GM12878 (cell line): ENCODE results near the gene FKBP15.

ENCODE experiments used
- POLR2AphosphoS5 ChIP-seq: IDR thresholded peaks from 2 replicates; pipeline ENCODE4 v1.6.1; 2011; ENCODE audit warnings: mild to moderate bottlenecking, low read length, inconsistent platforms
- TF ChIP-seq, protein P1 (sequence below): fragments of 450-650 bp; IDR thresholded peaks from 2 replicates; pipeline ENCODE4 v1.6.1; 2017; ENCODE audit warnings: mild to moderate bottlenecking, moderate library complexity
- TF ChIP-seq, protein P2 (sequence below): fragments of 450-650 bp; conservative IDR thresholded peaks from 2 replicates; pipeline ENCODE4 v1.6.1; 2017; ENCODE audit warnings: mild to moderate bottlenecking, moderate library complexity

DNA sequence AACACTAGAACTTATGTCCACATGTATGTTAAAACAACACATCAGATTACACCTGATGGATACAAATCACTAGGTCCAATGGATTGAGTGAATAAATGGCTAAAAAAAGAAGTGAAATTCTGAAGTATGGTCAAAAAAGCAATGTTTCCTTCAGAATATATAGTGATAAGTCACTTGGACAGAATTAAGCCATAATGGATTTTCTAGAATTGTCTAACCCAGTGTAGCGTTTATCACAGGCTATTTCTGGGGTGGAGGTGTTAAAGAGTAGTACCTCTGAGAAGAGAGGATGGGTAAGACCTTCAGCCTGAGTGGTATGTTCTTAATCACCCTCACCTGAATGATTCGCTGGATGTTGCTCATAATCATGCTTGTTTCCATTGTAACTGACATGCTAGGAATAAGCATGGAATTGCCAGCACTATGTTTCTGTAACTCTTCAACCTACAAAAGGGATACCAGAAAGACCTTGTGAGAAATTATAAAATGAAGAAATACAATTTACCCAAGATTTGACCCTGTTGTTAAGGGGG lies 37.1 kb downstream of the FKBP15 start:
- TF ChIP-seq, protein P1, sequence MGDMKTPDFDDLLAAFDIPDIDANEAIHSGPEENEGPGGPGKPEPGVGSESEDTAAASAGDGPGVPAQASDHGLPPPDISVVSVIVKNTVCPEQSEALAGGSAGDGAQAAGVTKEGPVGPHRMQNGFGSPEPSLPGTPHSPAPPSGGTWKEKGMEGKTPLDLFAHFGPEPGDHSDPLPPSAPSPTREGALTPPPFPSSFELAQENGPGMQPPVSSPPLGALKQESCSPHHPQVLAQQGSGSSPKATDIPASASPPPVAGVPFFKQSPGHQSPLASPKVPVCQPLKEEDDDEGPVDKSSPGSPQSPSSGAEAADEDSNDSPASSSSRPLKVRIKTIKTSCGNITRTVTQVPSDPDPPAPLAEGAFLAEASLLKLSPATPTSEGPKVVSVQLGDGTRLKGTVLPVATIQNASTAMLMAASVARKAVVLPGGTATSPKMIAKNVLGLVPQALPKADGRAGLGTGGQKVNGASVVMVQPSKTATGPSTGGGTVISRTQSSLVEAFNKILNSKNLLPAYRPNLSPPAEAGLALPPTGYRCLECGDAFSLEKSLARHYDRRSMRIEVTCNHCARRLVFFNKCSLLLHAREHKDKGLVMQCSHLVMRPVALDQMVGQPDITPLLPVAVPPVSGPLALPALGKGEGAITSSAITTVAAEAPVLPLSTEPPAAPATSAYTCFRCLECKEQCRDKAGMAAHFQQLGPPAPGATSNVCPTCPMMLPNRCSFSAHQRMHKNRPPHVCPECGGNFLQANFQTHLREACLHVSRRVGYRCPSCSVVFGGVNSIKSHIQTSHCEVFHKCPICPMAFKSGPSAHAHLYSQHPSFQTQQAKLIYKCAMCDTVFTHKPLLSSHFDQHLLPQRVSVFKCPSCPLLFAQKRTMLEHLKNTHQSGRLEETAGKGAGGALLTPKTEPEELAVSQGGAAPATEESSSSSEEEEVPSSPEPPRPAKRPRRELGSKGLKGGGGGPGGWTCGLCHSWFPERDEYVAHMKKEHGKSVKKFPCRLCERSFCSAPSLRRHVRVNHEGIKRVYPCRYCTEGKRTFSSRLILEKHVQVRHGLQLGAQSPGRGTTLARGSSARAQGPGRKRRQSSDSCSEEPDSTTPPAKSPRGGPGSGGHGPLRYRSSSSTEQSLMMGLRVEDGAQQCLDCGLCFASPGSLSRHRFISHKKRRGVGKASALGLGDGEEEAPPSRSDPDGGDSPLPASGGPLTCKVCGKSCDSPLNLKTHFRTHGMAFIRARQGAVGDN, result no peak
- TF ChIP-seq, protein P2, sequence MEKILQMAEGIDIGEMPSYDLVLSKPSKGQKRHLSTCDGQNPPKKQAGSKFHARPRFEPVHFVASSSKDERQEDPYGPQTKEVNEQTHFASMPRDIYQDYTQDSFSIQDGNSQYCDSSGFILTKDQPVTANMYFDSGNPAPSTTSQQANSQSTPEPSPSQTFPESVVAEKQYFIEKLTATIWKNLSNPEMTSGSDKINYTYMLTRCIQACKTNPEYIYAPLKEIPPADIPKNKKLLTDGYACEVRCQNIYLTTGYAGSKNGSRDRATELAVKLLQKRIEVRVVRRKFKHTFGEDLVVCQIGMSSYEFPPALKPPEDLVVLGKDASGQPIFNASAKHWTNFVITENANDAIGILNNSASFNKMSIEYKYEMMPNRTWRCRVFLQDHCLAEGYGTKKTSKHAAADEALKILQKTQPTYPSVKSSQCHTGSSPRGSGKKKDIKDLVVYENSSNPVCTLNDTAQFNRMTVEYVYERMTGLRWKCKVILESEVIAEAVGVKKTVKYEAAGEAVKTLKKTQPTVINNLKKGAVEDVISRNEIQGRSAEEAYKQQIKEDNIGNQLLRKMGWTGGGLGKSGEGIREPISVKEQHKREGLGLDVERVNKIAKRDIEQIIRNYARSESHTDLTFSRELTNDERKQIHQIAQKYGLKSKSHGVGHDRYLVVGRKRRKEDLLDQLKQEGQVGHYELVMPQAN, result no peak
- TF ChIP-seq POLR2AphosphoS5, result no peak
